OCI-LY7 (cell line): Measurements from ENCODE around the gene UFC1. TPM values are rescaled to one million over a fixed set of nuclear protein-coding genes. Genes with fewer than 3 reads are reported as not detected.

Experiments used
- BruUV-seq: library from RNA; stranded (reverse); fragments of 400-500 nt; replicated peaks from 2 replicates; lab custom pipeline; 2021; lab: Mats Ljungman, UMichigan
- CTCF ChIA-PET: fragments of 300-600 bp; sonication (Branson Sonifier 250); formaldehyde crosslinking; loops from one replicate; lab custom pipeline; 2022; ENCODE audit warnings: antibody characterized with exemption; ENCODE audit not compliant: unreplicated experiment; lab: Charles Lee
- POLR2A ChIA-PET: fragments of 300-600 bp; sonication (Branson Sonifier 250); formaldehyde crosslinking; loops from one replicate; lab custom pipeline; 2022; ENCODE audit warnings: antibody characterized with exemption; lab: Charles Lee
- DNase-seq: peaks from one replicate; pipeline ENCODE4 v3.0.0-alpha.2; 2015; ENCODE audit warnings: low spot score
- H2AFZ ChIP-seq: fragments of 200-600 bp; sonication (generic), shearing (Covaris generic); 2 replicates; pipeline ENCODE4 v1.6.1; 2014; ENCODE audit warnings: mild to moderate bottlenecking, antibody characterized with exemption, low read length, moderate library complexity
- H3K27ac ChIP-seq: fragments of 200-600 bp; sonication (generic); 2 replicates; pipeline ENCODE4 v1.5.1; 2014; ENCODE audit warnings: mixed run types, low read depth, mild to moderate bottlenecking, moderate library complexity, low read length, inconsistent platforms; ENCODE audit not compliant: poor library complexity, severe bottlenecking
- H3K36me3 ChIP-seq: fragments of 200-600 bp; sonication (generic); 2 replicates; pipeline ENCODE4 v1.6.1; 2014; ENCODE audit warnings: mild to moderate bottlenecking, antibody characterized with exemption, low read length, moderate library complexity, mixed read lengths; ENCODE audit not compliant: insufficient read depth
- H3K4me1 ChIP-seq: fragments of 200-600 bp; sonication (generic); 2 replicates; pipeline ENCODE4 v1.5.1; 2014; ENCODE audit warnings: mild to moderate bottlenecking, low read length; ENCODE audit not compliant: insufficient read depth, poor library complexity, severe bottlenecking
- H3K4me2 ChIP-seq: fragments of 200-600 bp; sonication (generic); 2 replicates; pipeline ENCODE4 v1.6.1; 2014; ENCODE audit warnings: mild to moderate bottlenecking, low read length
- H3K4me3 ChIP-seq: fragments of 200-600 bp; sonication (generic); 2 replicates; pipeline ENCODE4 v1.5.1; 2014; ENCODE audit warnings: mild to moderate bottlenecking, low read depth, low read length; ENCODE audit not compliant: poor library complexity, severe bottlenecking
- H3K79me2 ChIP-seq: fragments of 200-600 bp; sonication (generic); 2 replicates; pipeline ENCODE4 v1.6.1; 2016; ENCODE audit warnings: low read depth, mild to moderate bottlenecking, low read length, moderate library complexity, mixed read lengths; ENCODE audit not compliant: insufficient read depth
- H3K9me2 ChIP-seq: fragments of 200-600 bp; sonication (generic); 2 replicates; pipeline ENCODE4 v1.6.1; 2016; ENCODE audit warnings: mild to moderate bottlenecking, low read length, mixed read lengths; ENCODE audit not compliant: insufficient read depth
- H3K9me3 ChIP-seq: fragments of 200-600 bp; sonication (generic); 2 replicates; pipeline ENCODE4 v1.6.1; 2014; ENCODE audit warnings: mild to moderate bottlenecking, mixed run types, low read length, mixed read lengths
- H4K20me1 ChIP-seq: fragments of 200-600 bp; sonication (generic); 2 replicates; pipeline ENCODE4 v1.6.1; 2014; ENCODE audit warnings: mild to moderate bottlenecking, antibody characterized with exemption, low read length, moderate library complexity, mixed read lengths; ENCODE audit not compliant: insufficient read depth
- CTCF ChIP-seq: fragments of 200-600 bp; sonication (generic); conservative IDR thresholded peaks from 2 replicates; pipeline ENCODE4 v1.5.1; 2014; ENCODE audit warnings: mild to moderate bottlenecking, antibody characterized with exemption, low read length, moderate library complexity, mixed read lengths
- EZH2phosphoT487 ChIP-seq: fragments of 200-600 bp; sonication (generic); IDR thresholded peaks from 2 replicates; pipeline ENCODE4 v1.6.1; 2018; ENCODE audit warnings: low read depth, borderline replicate concordance, mild to moderate bottlenecking, mixed run types, antibody characterized with exemption, low read length, moderate library complexity, mixed read lengths
- intact Hi-C: fragments of 100-400 bp; cut with micrococcal nuclease; formaldehyde crosslinking; loops from one replicate; pipeline ENCODE4 v1.10.0; 2022; ENCODE audit not compliant: unreplicated experiment
- total RNA-seq, 2 experiments: library from RNA; depleted of rRNA in 1 of 2; stranded (reverse); fragments of >200 nt in 1 of 2; shearing (Covaris generic) in 1 of 2; gene quantifications; 2 replicates each; pipeline ENCODE4 v1.2.3, GENCODE V29; 2014 to 2022

Gene UFC1
- total RNA-seq, 2 experiments from 2014 or later = 61.2 to 80.9 TPM

- no TSS peak for BruUV-seq
- POLR2A ChIA-PET = interaction anchor here (0.6 to 1.2 kb wide), 5 partner anchors 8 to 149 kb away, joined by 3 to 4 read pairs (median 3); partner anchors contain the start of genes UFC1 and USF1
- Histone ChIP-seq H3K9me3 (no peaks in the 10 kb centered on the region), H3K9me2 (no peaks in the 10 kb centered on the region), H3K4me3 (no peak overlapping the region), H3K4me2 (no peak overlapping the region), H2AFZ (no peak overlapping the region), H3K4me1 (no peaks in the 10 kb centered on the region), H4K20me1 (no peaks in the 10 kb centered on the region), H3K27ac (no peak overlapping the region), H3K36me3 (no peaks in the 10 kb centered on the region), H3K79me2 (no peaks in the 10 kb centered on the region)
- intact Hi-C loops = no loop called here
- no peak for DNase-seq
- TF ChIP-seq EZH2phosphoT487 (no peak), CTCF (no peak)
- CTCF ChIA-PET = no interaction called here
Observed at GRCh38 chr1:161145832-161146231, 7.9 kb upstream of the UFC1 start.

GRCh38 chr1:161153176-161153575 is 602 bp upstream of the UFC1 start:
- Histone ChIP-seq H3K4me1 (peaks cover 14% of the 10 kb centered on the region), H3K4me2 (peak overlapping the region; percentile 67), H2AFZ (peak overlapping the region; percentile 92; the same call in 1 of the 2 replicates), H3K4me3 (peak overlapping the region; percentile 73), H3K9me2 (no peaks in the 10 kb centered on the region), H3K27ac (peak overlapping the region; percentile 79), H4K20me1 (no peaks in the 10 kb centered on the region), H3K9me3 (no peaks in the 10 kb centered on the region), H3K36me3 (peaks cover 11% of the 10 kb centered on the region; the same call in 1 of the 2 replicates), H3K79me2 (peaks cover 9% of the 10 kb centered on the region; the same call in 1 of the 2 replicates)
- BruUV-seq = no TSS peak
- CTCF ChIA-PET = no interaction called here
- intact Hi-C loops = no loop called here
- POLR2A ChIA-PET = interaction anchor here (0.6 to 2.8 kb wide), 13 partner anchors 8 to 1200 kb away, joined by 3 to 18 read pairs (median 3); partner anchors contain the start of genes ARHGAP30 and PPOX
- TF ChIP-seq CTCF = no peak
- TF ChIP-seq EZH2phosphoT487 = no peak
- no peak for DNase-seq

- no peak overlapping the region for H3K27ac ChIP-seq
- H3K9me3 ChIP-seq = no peaks in the 10 kb centered on the region
- TF ChIP-seq CTCF = peak; percentile 37; the same call in 1 of the 2 replicates
- TF ChIP-seq EZH2phosphoT487 = no peak
- H3K4me1 ChIP-seq = peaks cover 30% of the 10 kb centered on the region
- BruUV-seq = no TSS peak
- CTCF ChIA-PET = interaction anchor here (1.4 kb wide), 1 partner anchor 9 kb away, joined by 6 read pairs; the partner anchor contains the start of gene PPOX
- peaks cover 13% of the 10 kb centered on the region; the same call in 1 of the 2 replicates for H3K79me2 ChIP-seq
- H2AFZ ChIP-seq = no peak overlapping the region
- no peaks in the 10 kb centered on the region for H3K9me2 ChIP-seq
- intact Hi-C loops = loop anchor here (5.0 kb wide), 1 partner anchor 161 kb away; no protein-coding TSS in a partner anchor
- POLR2A ChIA-PET = interaction anchor here (0.9 to 1.6 kb wide), 5 partner anchors 8 to 88 kb away, joined by 3 to 6 read pairs (median 4); partner anchors contain the start of gene ARHGAP30
- H3K36me3 ChIP-seq = peaks cover 22% of the 10 kb centered on the region; the same call in 1 of the 2 replicates
- H3K4me3 ChIP-seq = no peak overlapping the region
- no peak for DNase-seq
- H3K4me2 ChIP-seq = no peak overlapping the region
- H4K20me1 ChIP-seq = no peaks in the 10 kb centered on the region
Observed at GRCh38 chr1:161157867-161158266, 4.1 kb downstream of the UFC1 start.
